ENCODE results near the gene GOLT1B. TPM values are rescaled to one million over a fixed set of nuclear protein-coding genes. Genes with fewer than 3 reads are reported as not detected.
A peak's percentile ranks its signal among the peaks of the same experiment; 100 is the strongest.

GOLT1B gene
- total RNA-seq, 2 experiments from 2014 or later = 31.6 to 35.9 TPM

DNA sequence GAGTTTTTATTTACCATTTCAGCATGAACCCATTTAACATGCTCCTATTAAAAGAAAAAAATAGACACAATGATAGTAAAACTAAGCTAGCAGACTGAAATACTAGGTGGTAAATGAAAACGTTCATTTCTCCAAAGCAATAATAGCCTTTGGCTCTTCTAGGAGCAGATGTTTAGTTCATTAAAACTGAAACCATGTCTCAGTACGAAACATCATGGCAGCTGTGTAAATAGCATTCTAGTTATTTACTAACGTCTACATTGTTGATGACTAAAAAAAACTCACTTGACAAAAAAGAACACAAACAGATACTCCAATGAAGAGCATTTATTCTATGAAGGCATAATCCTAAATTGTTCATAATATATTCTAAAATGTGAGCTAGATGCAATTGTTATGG is 18.1 kb upstream of the GOLT1B start:
- intact Hi-C loops (cut with micrococcal nuclease) = no loop called here
- no peak overlapping the region for H3K27ac Mint-ChIP-seq
- no peak for ATAC-seq
- no peak for TF ChIP-seq CTCF (IDR thresholded peaks at IDR 0.05)
- H3K9me3 Mint-ChIP-seq = no peaks in the 10 kb centered on the region
- H3K27me3 Mint-ChIP-seq = no peaks in the 10 kb centered on the region
- POLR2A ChIA-PET = no interaction called here
- peaks cover 12% of the 10 kb centered on the region for H3K36me3 Mint-ChIP-seq (ENCODE audit: low read depth)
- CTCF ChIA-PET = interaction anchor here (1.4 kb wide), 1 partner anchor 18 kb away, joined by 3 read pairs; the partner anchor contains the start of genes GOLT1B and RECQL
- H3K4me3 Mint-ChIP-seq = no peak overlapping the region
- H3K4me1 Mint-ChIP-seq (ENCODE audit: low read depth) = no peaks in the 10 kb centered on the region
- no peak for DNase-seq

- no peak for TF ChIP-seq CTCF (IDR thresholded peaks at IDR 0.05)
- H3K4me3 Mint-ChIP-seq = no peak overlapping the region
- no peaks in the 10 kb centered on the region for H3K9me3 Mint-ChIP-seq
- no peak overlapping the region for H3K27ac Mint-ChIP-seq
- no peak for DNase-seq
- H3K4me1 Mint-ChIP-seq (ENCODE audit: low read depth) = no peaks in the 10 kb centered on the region
- ATAC-seq = no peak
- intact Hi-C loops (cut with micrococcal nuclease) = no loop called here
- no peaks in the 10 kb centered on the region for H3K27me3 Mint-ChIP-seq
- POLR2A ChIA-PET = interaction anchor here (1.6 kb wide), 1 partner anchor 16 kb away, joined by 6 read pairs; the partner anchor contains the start of genes GOLT1B and RECQL
- H3K36me3 Mint-ChIP-seq (ENCODE audit: low read depth) = peaks cover 27% of the 10 kb centered on the region
- CTCF ChIA-PET = no interaction called here
Measured at GRCh38 chr12:21485998-21486397, 15.6 kb upstream of the GOLT1B start.

DNA sequence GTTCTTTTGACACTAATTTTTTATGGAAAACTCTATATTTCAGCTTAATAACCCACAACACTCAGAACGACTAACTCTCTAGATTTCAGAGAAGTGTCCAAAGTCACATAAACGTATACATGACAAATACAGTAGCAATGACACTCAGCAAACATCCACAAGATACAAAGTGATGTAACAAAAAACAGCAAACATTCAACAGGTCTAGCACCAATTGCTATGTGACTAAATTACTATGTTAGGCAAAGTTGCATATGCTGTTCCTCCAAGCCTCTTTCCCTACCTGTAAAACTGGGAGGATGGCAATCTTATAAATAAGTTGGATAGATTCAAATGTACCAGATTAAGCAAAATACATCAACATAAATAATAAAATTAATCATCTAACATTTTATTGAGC is 1.8 kb upstream of the GOLT1B start:
- Mint-ChIP-seq H3K4me3 (no peak overlapping the region), H3K27me3 (no peaks in the 10 kb centered on the region), H3K4me1 (ENCODE audit: low read depth) (peaks cover 46% of the 10 kb centered on the region), H3K36me3 (ENCODE audit: low read depth) (peaks cover 41% of the 10 kb centered on the region), H3K9me3 (no peaks in the 10 kb centered on the region), H3K27ac (peak overlapping the region; percentile 15)
- no peak for DNase-seq
- ChIA-PET CTCF (interaction anchor here (1.2 kb wide), 1 partner anchor 181 kb away, joined by 3 read pairs; no protein-coding TSS in a partner anchor), POLR2A (interaction anchor here (0.6 kb wide), 1 partner anchor 28 kb away, joined by 4 read pairs; no protein-coding TSS in a partner anchor)
- ATAC-seq = no peak
- intact Hi-C loops (cut with micrococcal nuclease) = loop anchor here (5.0 kb wide), 3 partner anchors 42 to 158 kb away; partner anchors contain the start of genes LDHB and PYROXD1
- TF ChIP-seq CTCF (IDR thresholded peaks at IDR 0.05) = no peak

- DNase-seq = no peak
- Mint-ChIP-seq H3K9me3 (no peaks in the 10 kb centered on the region), H3K27ac (no peak overlapping the region), H3K4me1 (ENCODE audit: low read depth) (peaks cover 55% of the 10 kb centered on the region), H3K36me3 (ENCODE audit: low read depth) (peaks cover 34% of the 10 kb centered on the region), H3K27me3 (no peaks in the 10 kb centered on the region), H3K4me3 (no peak overlapping the region)
- no peak for ATAC-seq
- ChIA-PET CTCF (no interaction called here), POLR2A (interaction anchor here (0.8 to 2.0 kb wide), 13 partner anchors 9 to 157 kb away, joined by 3 to 22 read pairs (median 5); partner anchors contain the start of genes LDHB, PYROXD1 and SPX)
- intact Hi-C loops (cut with micrococcal nuclease) = loop anchor here (5.0 kb wide), 3 partner anchors 44 to 156 kb away; partner anchors contain the start of genes LDHB and PYROXD1
- no peak for TF ChIP-seq CTCF (IDR thresholded peaks at IDR 0.05)
Measured at GRCh38 chr12:21500786-21501257, 767 bp upstream of the GOLT1B start.

- peaks cover 55% of the 10 kb centered on the region for H3K4me1 Mint-ChIP-seq (ENCODE audit: low read depth)
- ATAC-seq = peak; percentile 11
- POLR2A ChIA-PET = interaction anchor here (0.7 to 2.0 kb wide), 17 partner anchors 8 to 177 kb away, joined by 3 to 22 read pairs (median 4); partner anchors contain the start of genes LDHB, PYROXD1 and SPX
Measured at GRCh38 chr12:21502164-21502496, 541 bp downstream of the GOLT1B start.

More at GRCh38 chr12:21502164-21502496, 541 bp downstream of the GOLT1B start:
- peak; percentile 63 for DNase-seq
- H3K4me3 Mint-ChIP-seq = no peak overlapping the region
- H3K9me3 Mint-ChIP-seq = no peaks in the 10 kb centered on the region
- peaks cover 26% of the 10 kb centered on the region for H3K36me3 Mint-ChIP-seq (ENCODE audit: low read depth)
- H3K27ac Mint-ChIP-seq = no peak overlapping the region
- CTCF ChIA-PET = no interaction called here
- no peaks in the 10 kb centered on the region for H3K27me3 Mint-ChIP-seq
- intact Hi-C loops (cut with micrococcal nuclease) = loop anchor here (5.0 kb wide), 3 partner anchors 45 to 155 kb away; partner anchors contain the start of genes LDHB and PYROXD1
- TF ChIP-seq CTCF (IDR thresholded peaks at IDR 0.05) = no peak

Measured in activated CD8-positive, alpha-beta T cell treated with anti-CD3 and anti-CD28 coated beads for 36 hours (primary cell).